ENCODE measurements around the gene SLC51B. TPM values are rescaled to one million over a fixed set of nuclear protein-coding genes. Genes with fewer than 3 reads are reported as not detected.

SLC51B gene
- total RNA-seq, 1 donor from 2014 or later, result 3.2 TPM

DNA sequence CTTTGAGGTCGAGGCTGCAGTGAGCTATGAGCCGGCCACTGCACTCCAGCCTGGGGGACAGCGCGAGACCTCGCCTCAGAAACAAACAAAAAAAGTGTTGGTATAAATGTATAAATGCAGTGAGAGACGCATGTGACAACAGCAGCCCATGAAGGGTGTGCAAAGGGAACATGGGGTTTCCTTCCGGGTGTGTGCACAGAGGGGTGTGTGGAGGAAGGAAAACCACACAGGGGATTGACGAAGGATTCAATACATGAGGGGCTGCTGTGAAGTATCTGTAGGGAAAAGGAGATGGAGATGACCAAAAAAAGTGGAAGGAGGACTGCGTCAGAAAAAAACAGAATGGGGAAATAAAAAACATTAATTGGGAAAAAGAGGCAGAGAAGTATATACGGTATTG, 16.8 kb upstream of the SLC51B start:
- peaks cover 30% of the 10 kb centered on the region for H3K36me3 ChIP-seq
- H3K27ac ChIP-seq, result no peak overlapping the region
- no peaks in the 10 kb centered on the region for H3K9me3 ChIP-seq
- DNase-seq (no peak), ATAC-seq (no peak)
- intact Hi-C loops (cut with DNase I), result no loop called here
- H3K27me3 ChIP-seq (ENCODE audit: low read depth), result no peaks in the 10 kb centered on the region
- H3K4me3 ChIP-seq, result peak overlapping the region; percentile 92
- H3K4me1 ChIP-seq, result peaks cover 24% of the 10 kb centered on the region
- TF ChIP-seq, protein P1, sequence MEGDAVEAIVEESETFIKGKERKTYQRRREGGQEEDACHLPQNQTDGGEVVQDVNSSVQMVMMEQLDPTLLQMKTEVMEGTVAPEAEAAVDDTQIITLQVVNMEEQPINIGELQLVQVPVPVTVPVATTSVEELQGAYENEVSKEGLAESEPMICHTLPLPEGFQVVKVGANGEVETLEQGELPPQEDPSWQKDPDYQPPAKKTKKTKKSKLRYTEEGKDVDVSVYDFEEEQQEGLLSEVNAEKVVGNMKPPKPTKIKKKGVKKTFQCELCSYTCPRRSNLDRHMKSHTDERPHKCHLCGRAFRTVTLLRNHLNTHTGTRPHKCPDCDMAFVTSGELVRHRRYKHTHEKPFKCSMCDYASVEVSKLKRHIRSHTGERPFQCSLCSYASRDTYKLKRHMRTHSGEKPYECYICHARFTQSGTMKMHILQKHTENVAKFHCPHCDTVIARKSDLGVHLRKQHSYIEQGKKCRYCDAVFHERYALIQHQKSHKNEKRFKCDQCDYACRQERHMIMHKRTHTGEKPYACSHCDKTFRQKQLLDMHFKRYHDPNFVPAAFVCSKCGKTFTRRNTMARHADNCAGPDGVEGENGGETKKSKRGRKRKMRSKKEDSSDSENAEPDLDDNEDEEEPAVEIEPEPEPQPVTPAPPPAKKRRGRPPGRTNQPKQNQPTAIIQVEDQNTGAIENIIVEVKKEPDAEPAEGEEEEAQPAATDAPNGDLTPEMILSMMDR (IDR thresholded peaks at IDR 0.05), result no peak

DNA sequence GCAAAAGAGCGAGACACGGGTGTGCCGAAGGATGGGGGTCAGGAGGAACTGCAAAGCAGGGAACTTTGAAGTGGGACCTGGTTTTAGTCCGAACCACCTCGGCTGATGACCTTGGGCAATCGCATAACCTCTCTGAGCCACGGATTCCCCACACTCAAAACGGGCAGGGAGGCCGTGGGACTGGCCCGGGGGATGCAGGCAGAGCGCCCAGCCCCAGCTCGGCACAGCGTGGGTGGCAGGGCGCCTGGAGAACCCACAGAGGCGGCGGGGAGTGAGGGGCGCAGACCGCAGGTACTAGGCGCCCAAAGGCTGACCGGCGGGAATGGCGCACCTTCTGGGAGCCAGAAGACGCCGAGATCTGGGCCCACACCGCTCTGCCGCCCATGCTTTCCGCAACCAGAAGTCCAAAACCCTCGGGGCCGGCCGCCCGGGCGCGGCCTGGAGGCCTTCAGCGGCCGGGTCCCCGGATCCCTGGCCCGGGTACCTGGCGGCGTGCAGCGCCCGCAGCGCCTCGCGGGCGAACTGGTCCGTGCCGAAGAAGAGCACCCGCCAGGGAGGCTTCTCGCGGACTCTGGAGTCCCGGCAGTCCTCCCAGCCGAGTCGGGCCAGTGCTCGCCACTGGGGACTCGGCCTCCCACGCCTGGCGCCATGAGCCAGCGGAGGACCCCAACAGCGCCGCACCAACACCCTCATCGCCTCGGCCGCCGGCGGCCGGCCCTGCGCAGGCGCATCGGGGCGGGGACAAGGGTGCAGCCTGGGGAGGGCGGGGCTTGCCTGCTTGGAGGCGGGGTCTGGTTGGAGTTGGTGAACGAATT, 16.1 kb upstream of the SLC51B start, which contains the start of gene MTFMT:
Gene MTFMT (minus strand): TSS at position 719 of the 815 bp plus-strand sequence. CDS start 26 bp downstream, at position 693.
- TF ChIP-seq, protein P1 (IDR thresholded peaks at IDR 0.05), result no peak

DNA sequence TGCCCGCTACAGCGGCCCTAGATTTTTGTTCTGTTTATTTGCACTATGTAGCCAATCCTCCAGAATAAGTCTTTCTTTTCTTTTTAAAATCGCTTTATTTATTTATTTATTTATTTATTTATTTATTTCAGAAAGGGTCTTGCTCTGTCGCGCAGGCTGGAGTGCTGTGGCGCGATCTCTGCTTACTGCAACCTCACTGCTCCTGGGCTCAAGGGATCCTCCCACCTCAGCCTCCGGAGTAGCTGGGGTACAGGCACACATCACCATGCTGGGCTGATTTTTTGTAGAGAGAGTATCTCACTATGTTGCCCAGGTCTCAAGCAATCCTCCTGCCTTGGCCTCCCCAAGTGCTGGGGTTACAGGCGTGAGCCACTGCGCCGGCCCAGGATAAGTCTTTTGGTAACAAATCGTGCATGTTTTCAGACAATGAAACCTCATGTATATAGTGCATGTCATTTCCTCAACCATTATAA, 15.4 kb upstream of the SLC51B start:
- H3K4me3 ChIP-seq, result peak overlapping the region; percentile 92

More for the DNA sequence above, 16.1 kb upstream of the SLC51B start, which contains the start of gene MTFMT:
- Histone ChIP-seq H3K36me3 (peaks cover 23% of the 10 kb centered on the region), H3K4me3 (peak within 1 kb of the TSS; percentile 92), H3K4me1 (peaks cover 27% of the 10 kb centered on the region), H3K27ac (peak within 1 kb of the TSS; percentile 83), H3K27me3 (ENCODE audit: low read depth) (no peaks in the 10 kb centered on the region), H3K9me3 (no peaks in the 10 kb centered on the region)
- DNase-seq (peak; percentile 95), ATAC-seq (peak; percentile 96 to 98)
- intact Hi-C loops (cut with DNase I), result no loop called here

DNA sequence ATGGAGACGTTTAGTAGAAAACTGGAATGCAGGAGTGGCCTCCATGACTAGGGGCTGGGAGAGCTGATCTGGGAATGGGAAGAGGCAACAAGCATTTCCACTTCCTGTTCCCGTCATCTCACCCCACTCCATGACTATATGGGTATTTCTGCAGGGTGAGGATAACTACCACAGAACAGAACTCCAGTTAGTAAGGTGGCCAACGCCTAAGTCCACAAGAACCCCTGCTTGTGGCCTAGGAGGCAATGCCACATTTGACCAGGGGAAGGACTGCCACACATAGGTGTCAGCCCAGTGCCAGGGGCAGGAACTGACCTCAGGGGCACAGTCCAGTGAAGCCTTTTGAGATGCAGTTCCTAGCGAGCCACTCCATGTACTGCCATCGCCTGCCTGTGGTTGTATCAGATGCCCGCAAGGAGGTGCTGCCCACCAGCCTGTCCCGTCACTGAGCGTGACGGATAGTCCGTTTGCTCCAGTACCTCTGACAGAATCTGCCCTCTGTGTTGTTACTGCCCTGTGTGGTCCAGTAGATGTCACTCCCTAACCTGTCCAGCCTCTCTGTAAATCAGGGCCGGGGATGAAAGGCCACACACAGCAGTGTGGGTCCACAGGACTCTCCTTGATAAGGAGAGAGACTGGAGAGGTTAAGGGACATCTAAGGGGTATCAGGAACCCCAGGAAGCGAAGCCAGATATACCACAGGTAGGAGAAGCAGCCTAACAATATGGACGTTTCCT, 12.2 kb upstream of the SLC51B start:
- no peaks in the 10 kb centered on the region for H3K9me3 ChIP-seq
- ATAC-seq (peak; percentile 83 to 88), DNase-seq (peak; percentile 66)
- H3K27me3 ChIP-seq (ENCODE audit: low read depth), result no peaks in the 10 kb centered on the region
- peaks cover 16% of the 10 kb centered on the region for H3K4me1 ChIP-seq
- no peak overlapping the region for H3K27ac ChIP-seq
- no peak overlapping the region for H3K4me3 ChIP-seq
- intact Hi-C loops (cut with DNase I), result no loop called here
- H3K36me3 ChIP-seq, result no peaks in the 10 kb centered on the region
- TF ChIP-seq, protein P1 (IDR thresholded peaks at IDR 0.05), result peak; percentile 69

More for the DNA sequence above, 15.4 kb upstream of the SLC51B start:
- Histone ChIP-seq H3K4me1 (peaks cover 27% of the 10 kb centered on the region), H3K27me3 (ENCODE audit: low read depth) (no peaks in the 10 kb centered on the region), H3K36me3 (peaks cover 17% of the 10 kb centered on the region), H3K9me3 (no peaks in the 10 kb centered on the region), H3K27ac (peak overlapping the region; percentile 83)
- DNase-seq (no peak), ATAC-seq (no peak)
- intact Hi-C loops (cut with DNase I), result no loop called here
- TF ChIP-seq, protein P1 (IDR thresholded peaks at IDR 0.05), result no peak

DNA sequence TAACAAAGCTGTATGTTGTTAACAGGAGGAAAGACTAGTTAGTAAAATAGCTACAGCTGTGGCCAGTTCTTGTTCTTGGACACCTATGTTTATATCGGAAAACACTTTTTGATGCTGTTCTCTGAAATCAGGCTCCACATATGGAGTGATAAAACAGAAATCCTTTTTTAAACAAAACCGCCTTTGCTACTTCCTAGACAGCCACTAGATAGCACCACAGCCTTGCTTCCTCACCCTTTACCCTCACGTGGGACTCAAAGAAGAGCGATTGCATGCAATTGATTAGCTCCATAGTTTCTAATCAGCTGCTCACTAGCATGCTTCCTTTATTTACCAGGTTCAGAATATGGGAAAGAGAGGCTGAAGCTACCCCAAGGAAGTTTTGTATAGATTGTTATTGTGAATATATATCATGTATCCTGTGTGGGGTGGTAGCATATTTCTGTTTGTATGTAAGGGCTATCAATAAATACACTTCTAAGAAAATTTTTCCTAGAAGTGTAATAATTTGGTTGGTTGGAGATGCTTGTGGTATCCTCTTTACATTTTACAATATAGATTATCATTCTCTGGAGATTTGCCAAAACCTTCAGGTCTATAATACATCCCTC, 11.4 kb upstream of the SLC51B start:
- no peaks in the 10 kb centered on the region for H3K36me3 ChIP-seq
- ATAC-seq (peak; percentile 35 to 43), DNase-seq (no peak)
- no peak overlapping the region for H3K27ac ChIP-seq
- no peaks in the 10 kb centered on the region for H3K27me3 ChIP-seq (ENCODE audit: low read depth)
- TF ChIP-seq, protein P1 (IDR thresholded peaks at IDR 0.05), result peak; percentile 46
- no peaks in the 10 kb centered on the region for H3K9me3 ChIP-seq
- no peak overlapping the region for H3K4me3 ChIP-seq
- intact Hi-C loops (cut with DNase I), result no loop called here
- H3K4me1 ChIP-seq, result peaks cover 8% of the 10 kb centered on the region
